Stimulated activated CD8-positive, alpha-beta memory T cell treated with anti-CD3 and anti-CD28 coated beads, Interleukin-15, amount 100 ng/mL, for 1 hour (primary cell): ENCODE results near the gene HOXC9.

Source experiments
- DNase-seq: peaks from one replicate; pipeline ENCODE4 v3.0.0-alpha.2; 2020; ENCODE audit warnings: low read depth

Gene HOXC9

DNA sequence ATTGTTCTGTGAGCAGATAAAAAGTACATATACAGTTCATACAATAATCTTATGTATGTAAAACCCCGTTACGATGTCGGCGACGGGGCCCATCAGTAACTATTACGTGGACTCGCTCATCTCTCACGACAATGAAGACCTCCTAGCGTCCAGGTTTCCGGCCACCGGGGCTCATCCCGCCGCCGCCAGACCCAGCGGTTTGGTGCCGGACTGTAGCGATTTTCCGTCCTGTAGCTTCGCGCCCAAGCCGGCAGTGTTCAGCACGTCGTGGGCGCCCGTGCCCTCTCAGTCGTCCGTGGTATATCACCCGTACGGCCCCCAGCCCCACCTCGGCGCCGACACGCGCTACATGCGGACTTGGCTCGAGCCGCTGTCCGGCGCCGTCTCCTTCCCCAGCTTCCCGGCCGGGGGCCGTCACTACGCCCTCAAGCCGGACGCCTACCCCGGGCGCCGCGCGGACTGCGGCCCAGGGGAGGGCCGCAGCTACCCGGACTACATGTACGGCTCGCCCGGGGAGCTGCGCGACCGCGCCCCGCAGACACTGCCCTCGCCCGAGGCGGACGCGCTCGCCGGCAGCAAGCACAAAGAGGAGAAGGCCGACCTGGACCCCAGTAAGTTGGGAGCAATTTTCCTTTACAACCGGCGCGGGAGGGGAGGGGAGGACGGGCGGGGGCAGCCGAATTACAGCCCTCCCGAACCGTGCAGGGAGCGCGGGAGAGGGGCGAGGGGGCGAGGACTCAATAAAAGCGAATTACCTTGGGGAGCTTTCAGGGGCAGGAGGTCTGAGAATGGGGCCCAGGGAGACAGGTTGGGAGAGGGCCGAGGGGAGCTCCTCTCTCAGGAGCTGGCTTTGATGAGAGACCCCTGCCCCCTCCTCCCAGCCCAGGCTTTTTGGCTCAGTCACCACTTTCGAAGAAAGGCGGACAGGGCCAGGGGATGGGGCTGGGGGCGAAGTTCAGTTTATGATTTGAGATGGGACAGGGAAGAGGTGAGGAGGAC is at the start of gene HOXC9:
Gene HOXC9, plus strand, starts transcription at position 46 of the 999 bp plus-strand sequence. Its CDS starts 28 bp downstream, at position 74.
- DNase-seq: no peak

DNA sequence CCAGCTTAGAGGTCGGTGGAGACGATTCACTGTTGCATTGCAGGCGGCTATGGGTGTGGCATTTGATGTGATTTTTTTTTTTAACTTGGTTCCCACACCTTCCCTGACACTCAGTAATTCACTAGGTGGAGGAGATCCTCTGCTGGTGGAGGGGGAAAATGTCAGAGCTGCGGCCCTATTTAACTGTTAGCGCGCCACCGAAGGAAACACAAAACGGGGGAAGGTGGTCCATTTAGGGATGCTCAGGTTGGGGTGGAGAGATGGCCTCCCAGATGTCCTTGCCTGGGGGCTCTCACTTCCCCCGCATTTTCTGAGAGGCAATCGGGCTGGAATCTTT is 49.6 kb upstream of the HOXC9 start:
- DNase-seq: no peak

DNA sequence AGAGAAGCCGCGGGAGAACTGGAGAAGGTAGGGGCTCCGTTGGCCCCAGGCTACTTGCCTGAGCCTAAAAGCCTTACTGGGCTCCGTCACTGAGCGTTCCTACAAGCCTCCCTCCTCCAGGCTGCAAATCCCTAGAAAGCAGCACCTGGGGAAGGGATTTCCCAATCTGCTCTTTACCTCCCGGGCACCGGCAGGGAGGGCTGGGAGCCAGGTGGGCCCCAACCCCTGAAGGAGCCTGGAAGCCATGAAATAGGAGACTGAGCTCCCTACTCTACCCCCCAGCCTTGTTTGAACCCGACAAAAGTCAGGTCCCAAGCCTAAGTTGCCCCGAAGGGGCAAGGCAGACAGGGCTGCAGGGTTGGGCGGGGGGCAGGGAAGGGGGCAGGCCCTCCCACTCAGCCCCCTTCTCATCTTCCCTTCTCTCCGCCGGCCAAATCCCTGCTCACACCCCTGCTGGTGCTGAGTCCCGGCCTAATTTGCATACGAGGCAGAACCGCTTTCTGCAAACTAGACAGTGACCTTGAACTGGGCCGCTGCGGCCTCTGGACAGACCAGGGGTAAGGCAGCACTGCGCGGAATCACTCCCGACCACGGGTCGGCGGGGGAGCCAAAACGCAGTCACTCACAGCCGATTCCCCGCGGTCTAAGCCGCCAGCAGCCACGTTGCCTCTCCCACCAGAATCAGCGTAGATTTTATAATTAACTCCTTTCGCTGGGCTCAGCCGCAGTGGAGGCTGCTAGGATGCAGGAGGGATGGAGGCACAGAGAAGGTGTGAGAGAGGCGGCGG is 49.0 kb upstream of the HOXC9 start:
- DNase-seq: no peak

DNA sequence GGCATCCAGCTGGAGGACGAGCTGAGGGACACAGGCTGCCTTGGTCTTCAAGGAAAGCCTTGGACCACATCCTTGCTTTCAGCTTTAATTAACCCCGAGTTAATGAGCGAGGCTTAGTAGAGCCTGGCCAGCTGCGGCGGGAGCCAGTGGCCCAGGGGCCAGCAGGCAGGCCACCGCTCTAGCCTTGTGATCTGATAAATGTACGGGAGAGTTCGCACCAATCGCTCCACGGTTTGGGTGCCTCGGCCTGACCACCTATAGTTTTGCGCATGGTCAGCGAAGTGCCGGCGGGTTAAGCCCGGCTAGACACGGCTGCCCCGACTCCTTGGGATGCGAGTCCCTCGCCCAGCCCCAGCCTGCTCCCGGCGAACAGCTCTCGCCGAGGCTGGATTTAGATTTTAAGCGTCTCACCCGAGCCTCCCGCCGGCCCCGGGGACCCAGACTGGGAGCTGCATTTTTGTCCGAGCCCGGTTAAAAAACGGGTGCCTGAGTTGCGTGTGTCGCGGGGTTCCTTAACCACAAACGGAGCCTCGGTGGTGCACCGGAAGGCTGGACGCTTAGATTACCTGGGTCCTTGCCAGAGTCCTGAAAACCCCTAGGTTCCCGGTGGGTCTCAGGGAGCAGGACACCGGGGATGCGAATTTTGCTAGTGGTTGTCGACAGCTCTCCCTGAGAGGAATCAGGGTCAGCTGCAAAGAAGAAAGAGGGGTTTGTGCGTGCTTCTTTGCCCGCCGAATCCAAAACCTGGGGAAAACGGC is 48.2 kb upstream of the HOXC9 start:
- no peak for DNase-seq

DNA sequence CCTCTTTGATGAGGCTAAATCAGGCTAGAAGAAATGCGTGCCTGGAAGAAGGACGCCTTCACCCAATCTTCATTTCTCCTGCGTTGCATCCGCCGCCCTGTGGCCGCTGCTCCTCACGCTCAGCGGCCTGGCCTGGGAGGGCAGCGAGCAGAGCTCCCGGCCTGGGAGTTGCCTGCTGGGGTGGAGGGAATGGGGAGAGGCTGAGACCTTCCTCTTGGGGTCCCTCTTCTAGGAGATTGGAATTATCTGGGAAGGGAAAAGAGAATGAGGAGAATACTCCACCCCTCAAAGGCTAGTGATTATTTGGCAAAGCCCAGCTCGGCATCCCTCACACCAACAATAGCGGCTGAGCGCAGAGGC is 47.6 kb upstream of the HOXC9 start:
- no peak for DNase-seq

DNA sequence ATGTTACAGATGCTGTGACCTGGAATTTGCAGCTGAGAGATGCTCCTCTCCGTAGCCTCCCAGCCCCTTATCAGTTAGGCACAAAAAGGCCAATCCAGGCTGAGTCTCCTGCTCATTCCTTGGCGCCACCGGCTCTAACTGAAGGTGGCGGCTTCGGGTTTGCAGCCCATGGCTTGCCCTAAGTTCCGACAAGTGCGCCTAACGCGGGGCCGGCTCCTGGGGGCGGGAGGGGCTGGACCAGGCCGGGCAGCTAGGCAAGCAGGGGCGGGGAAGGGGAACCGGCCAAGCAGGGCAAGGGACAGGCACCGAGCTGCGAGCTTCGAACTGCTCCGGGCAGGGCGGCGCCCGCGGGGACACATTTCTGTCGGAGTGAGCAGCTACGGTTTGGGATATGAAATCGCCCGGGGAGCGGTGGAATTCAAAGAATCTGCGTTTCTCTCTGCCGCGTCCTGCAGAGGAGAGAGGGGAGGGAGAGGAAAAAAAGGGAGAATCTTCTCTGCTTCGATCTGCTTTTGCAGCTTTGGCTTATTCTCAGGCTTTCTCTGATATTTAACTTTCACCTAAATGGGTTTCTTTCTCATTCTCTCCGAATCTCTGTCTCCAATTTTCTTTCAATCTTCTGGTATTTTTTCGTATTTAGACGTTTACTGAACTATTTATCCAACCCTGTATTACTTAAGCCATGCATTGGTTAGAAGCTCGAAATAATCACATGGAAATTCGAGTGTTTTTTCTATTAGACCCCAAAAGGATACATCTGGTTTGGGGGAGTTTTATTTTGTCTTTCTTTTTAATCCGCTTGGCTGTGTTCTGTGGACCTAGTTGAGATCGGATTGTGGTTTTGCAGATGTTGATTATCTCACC is 46.9 kb upstream of the HOXC9 start:
- no peak for DNase-seq

DNA sequence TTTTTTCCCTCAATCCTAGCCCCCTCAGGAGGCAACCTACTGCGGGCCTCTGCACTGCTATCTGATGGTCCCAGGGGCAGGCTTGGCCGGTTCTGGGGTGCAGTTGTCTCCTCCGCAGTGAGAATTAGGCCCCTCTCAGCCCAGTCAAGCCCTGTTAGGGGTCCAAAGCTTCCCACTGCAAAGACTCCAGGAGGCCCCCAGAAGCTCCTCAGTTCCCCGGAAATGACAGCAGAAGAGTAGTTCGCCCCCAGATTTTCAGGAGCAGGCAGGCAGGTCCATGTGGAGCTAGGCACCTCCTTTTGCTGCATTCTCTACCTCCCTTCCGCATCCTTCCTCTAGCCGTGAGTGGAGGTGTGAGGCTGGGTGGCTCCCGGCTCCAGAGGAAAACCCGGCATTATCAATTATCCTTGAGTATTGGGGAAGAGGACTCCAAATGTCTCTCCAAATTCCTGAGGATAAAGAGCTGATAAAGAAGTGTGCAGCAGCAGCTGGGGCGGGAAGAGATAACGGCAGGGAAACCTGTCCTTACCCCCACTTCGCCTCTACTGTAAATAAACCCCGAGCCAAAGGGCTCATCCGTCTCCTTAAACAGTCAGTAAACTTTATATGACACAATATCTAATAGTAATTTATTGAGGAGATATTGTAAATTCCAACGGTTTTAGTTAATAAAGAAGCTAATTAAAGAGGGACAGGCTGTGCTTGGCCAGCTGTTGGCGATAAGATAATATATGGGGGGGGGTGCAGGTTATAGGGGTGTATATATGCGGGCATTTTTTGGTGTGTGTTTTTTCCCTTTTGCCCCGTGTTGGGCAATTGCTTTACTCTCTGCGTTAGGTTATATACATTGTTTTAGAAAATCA is 45.9 kb upstream of the HOXC9 start:
- no peak for DNase-seq

DNA sequence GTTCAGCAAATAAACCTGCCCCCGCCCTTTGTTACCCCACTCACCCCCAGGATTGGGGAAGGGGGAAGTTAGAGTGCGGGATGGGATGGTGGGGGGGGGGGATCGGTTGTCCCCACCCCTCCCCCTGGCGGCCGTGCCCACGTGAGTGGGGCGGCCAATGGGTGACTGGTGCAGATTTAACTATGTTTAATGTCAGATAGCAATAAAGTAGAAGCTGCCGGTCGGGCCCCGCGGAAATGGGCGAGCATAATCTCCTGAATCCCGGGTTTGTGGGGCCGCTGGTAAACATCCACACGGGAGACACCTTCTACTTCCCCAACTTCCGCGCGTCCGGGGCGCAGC is 45.3 kb upstream of the HOXC9 start, which contains the start of gene HOXC12:
Gene HOXC12, plus strand, starts transcription at position 210 of the 342 bp plus-strand sequence. Its CDS starts 27 bp downstream, at position 237.
- no peak for DNase-seq

DNA sequence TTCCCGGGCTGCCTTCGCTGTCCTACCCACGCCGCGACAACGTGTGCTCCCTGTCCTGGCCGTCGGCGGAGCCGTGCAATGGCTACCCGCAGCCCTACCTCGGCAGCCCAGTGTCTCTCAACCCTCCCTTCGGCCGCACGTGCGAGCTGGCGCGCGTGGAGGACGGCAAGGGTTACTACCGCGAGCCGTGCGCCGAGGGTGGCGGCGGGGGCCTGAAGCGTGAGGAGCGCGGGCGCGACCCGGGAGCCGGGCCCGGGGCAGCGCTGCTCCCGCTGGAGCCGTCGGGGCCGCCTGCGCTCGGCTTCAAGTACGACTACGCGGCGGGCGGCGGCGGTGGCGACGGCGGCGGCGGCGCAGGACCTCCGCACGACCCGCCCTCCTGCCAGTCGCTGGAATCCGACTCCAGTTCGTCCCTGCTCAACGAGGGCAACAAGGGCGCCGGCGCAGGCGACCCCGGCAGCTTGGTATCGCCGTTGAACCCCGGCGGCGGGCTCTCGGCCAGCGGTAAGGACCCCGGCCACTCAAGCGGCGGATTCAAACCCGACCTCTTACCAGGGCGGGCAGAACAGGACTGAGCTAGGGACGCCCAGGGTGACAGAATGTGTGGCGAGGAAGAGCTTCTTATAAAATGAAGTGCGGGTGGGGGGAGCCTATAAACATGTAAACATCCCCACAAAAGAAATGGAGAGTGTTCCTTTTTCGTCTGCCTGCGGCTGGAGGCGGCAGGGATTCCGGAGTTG is 44.8 kb upstream of the HOXC9 start:
- no peak for DNase-seq

DNA sequence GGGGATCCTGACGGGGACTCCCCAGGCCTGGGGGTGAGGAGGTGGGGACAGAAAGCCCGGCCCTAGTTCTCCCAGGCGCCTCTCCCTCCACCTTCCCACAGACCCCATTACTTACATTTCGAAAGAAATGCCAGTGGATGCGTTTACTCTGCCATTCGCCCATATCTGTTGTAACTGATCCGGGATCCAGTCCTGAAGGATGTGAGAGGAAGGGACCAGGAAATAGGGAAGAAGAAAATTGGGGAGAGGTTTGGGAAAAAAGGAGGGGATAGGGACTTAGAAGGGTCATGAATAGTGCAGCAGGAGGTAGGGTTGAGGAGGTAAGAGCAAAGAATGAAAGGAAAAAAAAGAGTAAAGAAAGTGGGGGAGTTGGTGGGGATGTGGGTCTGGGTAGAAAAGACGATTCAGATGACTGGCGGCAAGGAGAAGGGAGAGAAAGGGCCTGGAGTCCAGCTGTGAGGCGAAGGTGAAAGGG is 44.1 kb upstream of the HOXC9 start:
- no peak for DNase-seq

DNA sequence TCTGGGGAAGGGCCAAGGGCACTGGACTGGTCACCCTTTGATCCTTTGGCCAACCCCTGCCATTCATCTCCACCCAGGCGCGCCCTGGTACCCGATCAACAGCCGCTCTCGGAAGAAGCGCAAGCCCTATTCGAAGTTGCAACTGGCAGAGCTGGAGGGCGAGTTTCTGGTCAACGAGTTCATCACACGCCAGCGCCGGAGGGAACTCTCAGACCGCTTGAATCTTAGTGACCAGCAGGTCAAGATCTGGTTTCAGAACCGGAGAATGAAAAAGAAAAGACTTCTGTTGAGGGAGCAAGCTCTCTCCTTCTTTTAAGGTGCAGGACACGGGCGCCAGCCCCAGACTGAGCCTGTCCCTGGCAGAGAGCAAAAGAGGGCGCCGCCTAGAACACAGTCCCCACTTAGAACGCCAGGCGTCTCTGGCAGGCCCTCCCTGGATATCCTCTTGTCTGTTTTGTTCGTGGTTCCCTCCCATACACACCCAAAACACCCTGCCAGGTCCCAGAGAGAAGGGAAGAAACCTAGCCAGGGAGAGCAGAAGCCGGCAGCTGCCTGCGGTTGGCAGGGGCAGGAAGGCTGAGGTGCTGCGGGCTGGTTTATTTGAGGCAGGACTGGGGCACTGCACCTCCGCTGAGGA is 43.6 kb upstream of the HOXC9 start:
- no peak for DNase-seq

DNA sequence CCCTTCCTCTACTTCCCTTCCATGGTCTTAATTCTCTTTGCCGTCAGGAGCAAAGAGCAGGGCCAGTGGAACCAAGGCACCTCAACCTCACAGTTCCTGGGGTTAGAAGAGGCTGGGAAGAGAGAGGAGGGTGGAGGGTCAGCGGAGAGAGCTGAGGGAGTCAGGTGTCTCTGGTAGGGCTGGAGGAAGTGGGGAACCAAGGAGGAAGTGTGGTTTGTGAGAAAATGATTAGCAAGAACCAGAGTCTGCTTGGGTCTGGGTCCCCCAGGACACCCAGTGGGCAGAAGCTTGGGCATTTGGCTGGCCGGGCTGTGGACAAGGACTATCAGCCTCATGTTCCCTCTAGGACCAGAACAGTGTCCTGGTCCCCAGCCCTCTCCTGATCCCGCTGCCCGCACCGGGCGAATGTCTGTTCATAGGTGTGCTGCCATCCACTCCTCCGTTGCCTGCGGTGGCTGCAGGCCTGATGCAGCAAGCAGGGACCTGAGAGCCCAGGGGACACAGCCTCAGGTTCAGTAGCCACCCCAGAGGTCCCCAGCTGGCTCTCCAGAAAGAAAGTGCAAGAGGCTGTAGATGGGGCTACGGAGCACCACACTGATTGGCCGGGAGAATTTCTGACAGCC is 42.9 kb upstream of the HOXC9 start:
- DNase-seq: no peak

DNA sequence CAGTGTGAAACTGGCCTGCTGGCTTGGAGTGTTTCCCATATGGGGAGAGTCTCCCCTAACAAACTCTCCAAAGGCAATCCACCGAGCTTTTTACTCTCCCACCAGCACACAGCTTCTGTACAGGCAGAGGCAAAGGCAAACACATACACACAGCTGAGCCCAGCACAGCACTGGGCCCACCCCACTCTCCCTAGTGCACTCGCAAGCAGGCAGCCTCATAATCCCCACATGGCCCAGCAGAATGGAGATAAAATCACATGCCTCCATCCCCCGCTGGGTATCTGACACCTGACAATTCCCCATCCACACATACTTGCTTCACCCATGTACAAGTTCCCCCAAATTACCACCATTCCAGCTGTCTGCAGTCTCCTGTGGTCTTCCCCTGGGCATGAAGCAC is 41.8 kb upstream of the HOXC9 start:
- no peak for DNase-seq

DNA sequence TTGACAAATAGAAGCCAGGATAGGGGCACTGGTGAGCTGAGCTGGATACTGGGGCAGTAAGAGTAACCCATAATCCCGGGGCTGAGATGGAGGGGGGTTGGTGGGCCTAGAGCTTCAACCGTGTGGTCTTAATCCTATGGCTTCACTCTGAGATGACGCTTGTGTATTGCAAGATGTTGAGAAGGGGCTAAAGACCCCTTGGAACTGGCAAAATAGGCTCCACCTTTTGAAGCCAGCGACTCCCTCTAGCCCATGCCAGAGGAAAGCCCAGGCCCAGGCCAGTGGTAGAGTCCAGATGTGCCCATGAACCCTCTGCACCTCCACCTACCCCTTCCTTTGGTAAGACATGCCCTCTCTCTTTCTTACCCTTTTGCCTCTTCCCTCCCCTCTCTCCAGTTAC is 40.6 kb upstream of the HOXC9 start:
- no peak for DNase-seq

DNA sequence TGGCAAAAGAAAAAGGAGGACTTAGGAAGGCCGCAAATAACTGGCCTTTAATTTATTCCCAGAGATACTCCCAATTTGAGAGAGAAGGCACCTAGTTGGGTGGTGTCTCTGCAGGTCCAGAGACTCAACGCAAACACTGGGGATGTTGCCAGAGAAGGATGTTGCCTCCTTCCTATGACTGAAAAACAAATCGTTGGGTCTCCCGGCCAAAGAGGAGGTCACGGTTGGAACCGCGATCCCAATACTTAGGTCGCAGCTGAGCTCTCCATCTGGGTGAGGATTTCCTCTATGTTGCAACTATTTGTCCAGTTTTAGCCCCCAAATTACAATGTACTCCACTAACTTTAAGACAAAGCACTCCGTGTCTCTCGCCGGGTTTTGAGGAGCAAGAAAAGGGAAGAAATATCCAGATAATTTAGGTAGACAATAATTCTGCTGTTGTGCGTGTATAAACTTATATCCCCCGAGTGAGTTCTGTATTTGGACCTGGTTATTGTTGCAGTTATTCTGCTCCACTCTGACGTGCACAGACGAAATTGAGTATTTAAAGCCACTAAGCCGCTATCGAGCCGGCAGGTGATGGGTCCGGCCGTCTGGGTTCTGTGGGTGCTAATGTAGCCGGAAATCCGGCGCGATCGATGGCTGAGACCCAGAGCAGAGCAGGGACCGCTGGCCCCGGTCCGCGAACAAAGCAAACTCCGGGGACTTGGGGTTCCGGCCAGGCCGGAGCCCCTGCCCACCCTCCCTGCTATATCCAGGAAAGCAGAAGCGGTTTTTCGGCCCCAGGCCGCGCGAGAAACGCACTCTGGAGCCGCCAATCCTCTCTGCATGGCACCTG is 39.6 kb upstream of the HOXC9 start:
- DNase-seq: no peak

DNA sequence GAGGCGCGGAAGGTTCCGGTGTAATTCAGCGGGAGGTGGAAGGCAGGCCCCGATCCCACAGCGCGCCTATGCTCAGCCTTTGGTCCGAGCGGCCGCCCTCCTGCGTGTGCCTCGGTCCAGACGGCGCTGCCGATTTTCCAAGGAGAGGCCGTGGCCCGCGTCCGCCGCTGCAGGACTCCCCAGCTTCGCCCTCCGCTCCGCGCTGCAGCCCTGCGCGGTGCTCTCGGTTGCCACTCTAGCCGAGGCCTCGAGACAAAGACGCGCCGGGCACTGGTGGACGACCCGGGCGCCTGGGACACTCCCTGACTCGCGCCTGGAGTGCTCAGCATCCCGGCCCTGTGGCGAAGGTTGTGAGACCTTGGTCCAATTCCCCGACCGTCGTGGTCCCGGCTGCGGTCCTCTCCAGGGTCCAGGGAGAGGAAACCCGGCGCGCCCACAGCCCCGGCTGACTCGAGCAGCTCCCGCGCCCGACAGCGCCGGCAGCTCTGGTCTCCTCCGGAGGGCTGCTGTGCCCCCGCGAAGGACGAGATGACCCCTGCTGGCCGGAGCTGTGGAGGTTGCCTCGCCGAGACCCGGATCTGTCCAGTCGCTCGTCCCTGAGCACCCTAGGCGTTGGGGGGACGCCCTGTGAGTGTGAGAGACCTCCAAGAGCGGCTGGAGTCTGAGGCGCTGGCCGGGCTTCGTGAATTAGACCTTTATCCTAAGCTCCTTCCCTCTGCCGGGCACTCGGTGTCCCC is 38.8 kb upstream of the HOXC9 start:
- DNase-seq: no peak

DNA sequence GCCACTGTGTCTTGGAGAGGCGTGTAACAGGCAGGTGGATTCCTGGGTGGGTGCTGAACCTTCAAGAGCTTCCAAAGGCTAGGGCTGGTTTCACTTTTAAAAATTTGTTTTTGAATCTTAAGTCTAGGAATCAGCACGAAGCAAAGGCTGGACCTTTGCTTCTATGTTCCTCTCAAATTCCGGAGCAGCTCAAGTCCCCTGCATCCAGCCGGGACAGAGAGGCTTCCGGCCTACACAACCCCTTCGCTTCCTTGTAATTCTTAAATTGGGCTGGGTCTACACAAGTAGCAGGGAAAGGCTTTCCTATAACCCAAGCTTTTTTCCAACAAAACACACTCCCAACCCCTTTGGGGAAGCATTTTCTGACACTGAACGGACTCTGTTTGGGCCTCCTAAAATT is 37.0 kb upstream of the HOXC9 start:
- DNase-seq: no peak
